OCI-LY1 (cell line): Measurements from ENCODE around the gene COL15A1.

Source experiments
- CTCF ChIP-seq: fragments of 200-600 bp; sonication (generic), shearing (Covaris generic); IDR thresholded peaks from 2 replicates; pipeline ENCODE4 v1.5.1; 2017; ENCODE audit warnings: mild to moderate bottlenecking, antibody characterized with exemption, low read length, moderate library complexity, mixed read lengths
- EZH2 ChIP-seq: fragments of 200-600 bp; sonication (generic), shearing (Covaris generic); IDR thresholded peaks from 2 replicates; pipeline ENCODE4 v1.8.0; 2017; ENCODE audit warnings: borderline replicate concordance, mixed run types, mild to moderate bottlenecking, antibody characterized with exemption, low read length, moderate library complexity, mixed read lengths

GRCh38 chr9:99096409-99096808, 152.7 kb downstream of the COL15A1 start:
- TF ChIP-seq CTCF (no peak), EZH2 (no peak)
